ENCODE measurements around the gene IGFBP1.

The IGFBP1 gene

GRCh38 chr7:45881759-45882464, 6.4 kb upstream of the IGFBP1 start:
- no peak for DNase-seq

- DNase-seq = no peak
Measured at GRCh38 chr7:45882465-45882810, 5.8 kb upstream of the IGFBP1 start.

- no peak for DNase-seq
Measured at GRCh38 chr7:45884136-45884535, 4.2 kb upstream of the IGFBP1 start.

- no peak for DNase-seq
Measured at GRCh38 chr7:45885264-45885882, 2.9 kb upstream of the IGFBP1 start.

GRCh38 chr7:45886931-45887667, 1.2 kb upstream of the IGFBP1 start:
- no peak for DNase-seq

GRCh38 chr7:45888993-45889366, 692 bp downstream of the IGFBP1 start:
- DNase-seq = no peak

GRCh38 chr7:45889367-45890067, 1.2 kb downstream of the IGFBP1 start:
- no peak for DNase-seq

- no peak for DNase-seq
Measured at GRCh38 chr7:45890125-45890901, 2.0 kb downstream of the IGFBP1 start.

- DNase-seq = no peak
Measured at GRCh38 chr7:45890902-45891461, 2.7 kb downstream of the IGFBP1 start.

GRCh38 chr7:45891462-45892402, 3.4 kb downstream of the IGFBP1 start:
- no peak for DNase-seq

GRCh38 chr7:45892407-45893035, 4.2 kb downstream of the IGFBP1 start:
- DNase-seq = no peak

- no peak for DNase-seq
Measured at GRCh38 chr7:45893374-45893995, 5.2 kb downstream of the IGFBP1 start.

- no peak for DNase-seq
Measured at GRCh38 chr7:45893996-45894664, 5.8 kb downstream of the IGFBP1 start.

- DNase-seq = no peak
Measured at GRCh38 chr7:45894665-45895062, 6.4 kb downstream of the IGFBP1 start.

GRCh38 chr7:45897042-45897690, 8.9 kb downstream of the IGFBP1 start:
- DNase-seq = no peak

GRCh38 chr7:45898222-45898621, 9.9 kb downstream of the IGFBP1 start:
- no peak for DNase-seq

- DNase-seq = no peak
Measured at GRCh38 chr7:45901566-45901965, 13.3 kb downstream of the IGFBP1 start.

GRCh38 chr7:45902820-45903219, 14.5 kb downstream of the IGFBP1 start:
- DNase-seq = no peak

GRCh38 chr7:45909561-45909960, 21.3 kb downstream of the IGFBP1 start:
- DNase-seq = no peak
